Measurements from ENCODE around the gene FOXA1. TPM values are rescaled to one million over a fixed set of nuclear protein-coding genes. Genes with fewer than 3 reads are reported as not detected.

FOXA1 gene
- total RNA-seq, 1 donor from 2014 or later, result 9.1 TPM

- DNase-seq (ENCODE audit: low read depth), result no peak
- no peak for TF ChIP-seq CTCF (conservative IDR thresholded peaks at IDR 0.05; ENCODE audit: low read depth, low read length)
- H3K4me3 ChIP-seq (ENCODE audit: low read depth, low read length), result no peak overlapping the region
Measured at GRCh38 chr14:37588956-37589714, 5.9 kb downstream of the FOXA1 start.

GRCh38 chr14:37588667-37588955 is 6.4 kb downstream of the FOXA1 start:
- DNase-seq (ENCODE audit: low read depth), result no peak
- H3K4me3 ChIP-seq (ENCODE audit: low read depth, low read length), result no peak overlapping the region
- TF ChIP-seq CTCF (conservative IDR thresholded peaks at IDR 0.05; ENCODE audit: low read depth, low read length), result no peak

- no peak for TF ChIP-seq CTCF (conservative IDR thresholded peaks at IDR 0.05; ENCODE audit: low read depth, low read length)
- no peak overlapping the region for H3K4me3 ChIP-seq (ENCODE audit: low read depth, low read length)
- DNase-seq (ENCODE audit: low read depth), result no peak
Measured at GRCh38 chr14:37587881-37588666, 7.0 kb downstream of the FOXA1 start.

GRCh38 chr14:37587131-37587803 is 7.8 kb downstream of the FOXA1 start:
- no peak for TF ChIP-seq CTCF (conservative IDR thresholded peaks at IDR 0.05; ENCODE audit: low read depth, low read length)
- no peak overlapping the region for H3K4me3 ChIP-seq (ENCODE audit: low read depth, low read length)
- no peak for DNase-seq (ENCODE audit: low read depth)

GRCh38 chr14:37586797-37587130 is 8.3 kb downstream of the FOXA1 start:
- H3K4me3 ChIP-seq (ENCODE audit: low read depth, low read length), result no peak overlapping the region
- no peak for TF ChIP-seq CTCF (conservative IDR thresholded peaks at IDR 0.05; ENCODE audit: low read depth, low read length)
- no peak for DNase-seq (ENCODE audit: low read depth)

GRCh38 chr14:37585971-37586796 is 8.9 kb downstream of the FOXA1 start:
- TF ChIP-seq CTCF (conservative IDR thresholded peaks at IDR 0.05; ENCODE audit: low read depth, low read length), result no peak
- H3K4me3 ChIP-seq (ENCODE audit: low read depth, low read length), result no peak overlapping the region
- DNase-seq (ENCODE audit: low read depth), result no peak

All from epithelial cell of proximal tubule (primary cell).